Endothelial cell of umbilical vein (primary cell): ENCODE results near the gene GPR34.

Experiments
- EZH2 ChIP-seq: IDR thresholded peaks from 2 replicates; pipeline ENCODE4 v1.6.1; 2012; ENCODE audit warnings: borderline replicate concordance, low read depth, mild to moderate bottlenecking, moderate library complexity, low read length, inconsistent platforms; ENCODE audit not compliant: severe bottlenecking
- TF ChIP-seq, protein P1 (sequence below): IDR thresholded peaks from 2 replicates; pipeline ENCODE4 v1.6.1; 2011; ENCODE audit not compliant: insufficient read depth, insufficient read length

GRCh38 chrX:41728125-41728524 is 39.4 kb downstream of the GPR34 start:
- no peak for TF ChIP-seq EZH2
- TF ChIP-seq, protein P1, sequence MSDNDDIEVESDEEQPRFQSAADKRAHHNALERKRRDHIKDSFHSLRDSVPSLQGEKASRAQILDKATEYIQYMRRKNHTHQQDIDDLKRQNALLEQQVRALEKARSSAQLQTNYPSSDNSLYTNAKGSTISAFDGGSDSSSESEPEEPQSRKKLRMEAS, result no peak
